ENCODE measurements around the gene EFCAB9.

EFCAB9 gene

GRCh38 chr5:172162323-172162986, 31.5 kb upstream of the EFCAB9 start:
- DNase-seq = no peak
- H3K9me2 ChIP-seq (replicated peaks; ENCODE audit: insufficient read depth, low read length) = no peaks in the 10 kb centered on the region
- no peak overlapping the region for H2AFZ ChIP-seq (ENCODE audit: low read length)
- H3K9ac ChIP-seq (ENCODE audit: low read length) = no peak overlapping the region
- H3K79me2 ChIP-seq (ENCODE audit: low read length) = peaks cover 93% of the 10 kb centered on the region
- H3F3A ChIP-seq (ENCODE audit: insufficient read depth, low read length) = no peaks in the 10 kb centered on the region
- H3K27ac ChIP-seq (ENCODE audit: low read length) = no peak overlapping the region
- no peak for TF ChIP-seq EZH2 (optimal IDR thresholded peaks at IDR 0.05; ENCODE audit: low read depth, low read length)
- no peak for TF ChIP-seq CTCF (IDR thresholded peaks at IDR 0.05; ENCODE audit: low read length)
- no peak for TF ChIP-seq EZH2phosphoT487 (IDR thresholded peaks at IDR 0.05; ENCODE audit: low read length)
- H3K4me2 ChIP-seq (ENCODE audit: low read depth, low read length) = no peak overlapping the region
- no peaks in the 10 kb centered on the region for H3K4me1 ChIP-seq (ENCODE audit: low read length)
- H4K20me1 ChIP-seq (ENCODE audit: insufficient read depth, low read length) = 0 out of 2 replicates have a peak, but pooled peaks cover 6% of the 10 kb centered on the region
- no peaks in the 10 kb centered on the region; the same call in 1 of the 2 replicates for H3K36me3 ChIP-seq (replicated peaks; ENCODE audit: insufficient read depth, low read length)
- H3K4me3 ChIP-seq (ENCODE audit: low read length) = no peak overlapping the region
- no peaks in the 10 kb centered on the region for H3K27me3 ChIP-seq (replicated peaks; ENCODE audit: insufficient read depth, low read length)
- H3K9me3 ChIP-seq (replicated peaks; ENCODE audit: insufficient read depth, low read length) = no peaks in the 10 kb centered on the region

GRCh38 chr5:172162987-172163343, 31.0 kb upstream of the EFCAB9 start:
- H3K4me2 ChIP-seq (ENCODE audit: low read depth, low read length) = no peak overlapping the region
- no peak overlapping the region for H3K27ac ChIP-seq (ENCODE audit: low read length)
- no peaks in the 10 kb centered on the region for H3F3A ChIP-seq (ENCODE audit: insufficient read depth, low read length)
- no peak overlapping the region for H3K9ac ChIP-seq (ENCODE audit: low read length)
- no peak overlapping the region for H2AFZ ChIP-seq (ENCODE audit: low read length)
- DNase-seq = no peak
- H3K4me1 ChIP-seq (ENCODE audit: low read length) = no peaks in the 10 kb centered on the region
- H4K20me1 ChIP-seq (ENCODE audit: insufficient read depth, low read length) = 0 out of 2 replicates have a peak, but pooled peaks cover 6% of the 10 kb centered on the region
- H3K9me3 ChIP-seq (replicated peaks; ENCODE audit: insufficient read depth, low read length) = no peaks in the 10 kb centered on the region
- H3K79me2 ChIP-seq (ENCODE audit: low read length) = peaks cover 93% of the 10 kb centered on the region
- H3K27me3 ChIP-seq (replicated peaks; ENCODE audit: insufficient read depth, low read length) = no peaks in the 10 kb centered on the region
- no peaks in the 10 kb centered on the region for H3K9me2 ChIP-seq (replicated peaks; ENCODE audit: insufficient read depth, low read length)
- no peaks in the 10 kb centered on the region; the same call in 1 of the 2 replicates for H3K36me3 ChIP-seq (replicated peaks; ENCODE audit: insufficient read depth, low read length)
- H3K4me3 ChIP-seq (ENCODE audit: low read length) = no peak overlapping the region
- TF ChIP-seq EZH2phosphoT487 (IDR thresholded peaks at IDR 0.05; ENCODE audit: low read length) = no peak
- TF ChIP-seq CTCF (IDR thresholded peaks at IDR 0.05; ENCODE audit: low read length) = no peak
- no peak for TF ChIP-seq EZH2 (optimal IDR thresholded peaks at IDR 0.05; ENCODE audit: low read depth, low read length)

DNA sequence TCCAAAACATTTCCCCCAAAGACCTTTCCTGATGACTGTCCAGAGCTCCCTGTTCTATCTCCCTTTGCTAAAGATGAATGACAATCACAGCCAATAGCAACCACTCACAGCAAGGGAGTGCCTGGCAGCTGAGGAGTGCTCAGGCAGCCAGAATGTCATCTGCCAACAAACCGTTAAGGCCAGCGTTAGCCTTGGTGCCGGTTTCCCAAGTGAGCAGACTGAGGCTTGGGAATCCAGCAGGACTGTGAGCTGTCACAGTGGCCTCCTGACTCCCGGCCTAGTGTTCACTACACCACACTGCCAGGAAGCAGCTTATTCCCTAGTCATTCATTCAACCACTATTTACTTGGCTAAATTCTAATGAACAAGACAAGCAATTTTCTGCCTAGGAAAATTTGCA, 30.6 kb upstream of the EFCAB9 start:
- Histone ChIP-seq H3K79me2 (ENCODE audit: low read length) (peaks cover 93% of the 10 kb centered on the region), H3K36me3 (replicated peaks; ENCODE audit: insufficient read depth, low read length) (no peaks in the 10 kb centered on the region; the same call in 1 of the 2 replicates), H4K20me1 (ENCODE audit: insufficient read depth, low read length) (0 out of 2 replicates have a peak, but pooled peaks cover 6% of the 10 kb centered on the region), H3K9me3 (replicated peaks; ENCODE audit: insufficient read depth, low read length) (no peaks in the 10 kb centered on the region), H3F3A (ENCODE audit: insufficient read depth, low read length) (no peaks in the 10 kb centered on the region), H3K9me2 (replicated peaks; ENCODE audit: insufficient read depth, low read length) (no peaks in the 10 kb centered on the region), H3K4me2 (ENCODE audit: low read depth, low read length) (no peak overlapping the region), H3K4me1 (ENCODE audit: low read length) (no peaks in the 10 kb centered on the region), H3K27ac (ENCODE audit: low read length) (no peak overlapping the region), H3K27me3 (replicated peaks; ENCODE audit: insufficient read depth, low read length) (no peaks in the 10 kb centered on the region), H3K9ac (ENCODE audit: low read length) (no peak overlapping the region), H2AFZ (ENCODE audit: low read length) (no peak overlapping the region), H3K4me3 (ENCODE audit: low read length) (no peak overlapping the region)
- no peak for DNase-seq
- TF ChIP-seq EZH2phosphoT487 (IDR thresholded peaks at IDR 0.05; ENCODE audit: low read length) (no peak), EZH2 (optimal IDR thresholded peaks at IDR 0.05; ENCODE audit: low read depth, low read length) (no peak), CTCF (IDR thresholded peaks at IDR 0.05; ENCODE audit: low read length) (no peak)

All from MM.1S (cell line).